A673 (cell line): ENCODE measurements around the gene LRCH1.

ENCODE experiments used
- CTCF ChIP-seq: fragments of 300-800, 200-600 bp; sonication (generic); conservative IDR thresholded peaks from 2 replicates; pipeline ENCODE4 v1.5.1; 2017; ENCODE audit warnings: low read depth, mild to moderate bottlenecking, antibody characterized with exemption, low read length, moderate library complexity, mixed read lengths
- EZH2 ChIP-seq: fragments of 200-600 bp; sonication (generic); IDR thresholded peaks from 2 replicates; pipeline ENCODE4 v1.6.1; 2017; ENCODE audit warnings: borderline replicate concordance, low read depth, mild to moderate bottlenecking, mixed read lengths, antibody characterized with exemption, low read length; ENCODE audit not compliant: poor library complexity, severe bottlenecking

GRCh38 chr13:46628622-46629365 lies 75.8 kb downstream of the LRCH1 start:
- no peak for TF ChIP-seq EZH2
- TF ChIP-seq CTCF, result no peak
